Measurements from ENCODE around the gene GATAD2B.

Gene GATAD2B

DNA sequence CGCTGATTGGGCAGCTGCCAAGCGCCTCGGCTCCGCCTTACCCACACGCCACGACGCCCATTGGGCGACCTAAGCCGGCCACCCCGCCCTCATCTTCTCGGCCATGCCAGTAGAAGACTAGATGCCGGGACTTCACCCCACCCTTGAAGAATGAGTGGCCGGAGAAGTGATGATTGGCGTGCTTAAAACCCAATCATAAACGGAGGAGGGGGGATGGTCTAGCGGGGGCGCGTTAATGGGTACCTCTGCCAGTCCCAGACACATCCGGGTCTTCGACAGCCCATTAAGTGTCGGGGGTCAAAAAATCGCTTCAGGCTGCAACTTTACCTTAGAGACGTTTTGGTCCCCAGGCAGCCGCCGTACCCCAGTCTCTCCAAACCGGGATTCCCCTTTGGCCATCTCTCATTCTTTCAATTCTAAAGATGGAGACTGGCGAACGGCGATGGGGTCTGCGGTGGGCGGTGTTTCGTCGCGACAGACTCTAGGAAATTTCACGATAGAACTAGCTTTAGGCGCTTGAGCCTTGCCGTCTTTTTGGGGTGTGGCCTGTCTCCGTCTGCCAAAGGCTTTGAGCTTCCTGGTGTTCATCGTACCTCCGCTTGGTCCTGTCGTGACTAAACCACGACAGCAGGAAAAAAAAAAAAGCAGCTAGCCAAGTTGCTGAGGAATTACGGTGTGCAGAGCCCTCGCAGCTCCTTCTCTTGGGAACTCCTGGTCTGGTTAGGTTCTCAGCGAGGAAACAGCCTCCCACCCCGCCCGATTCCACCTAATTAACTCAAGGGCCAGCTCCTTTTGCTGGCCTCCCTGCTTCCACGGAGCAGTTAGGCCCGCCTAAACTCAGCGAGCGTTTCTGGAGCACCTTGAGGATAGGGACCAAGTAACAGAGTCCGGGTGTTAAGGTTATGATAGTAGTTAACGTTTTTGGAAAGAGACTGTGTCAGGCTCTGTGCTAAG lies at the start of gene GATAD2B:
GATAD2B (minus strand) TSS at position 1 of the 954 bp plus-strand sequence. CDS start 94,625 bp downstream, outside the sequence.
- DNase-seq = peak; percentile 100

DNA sequence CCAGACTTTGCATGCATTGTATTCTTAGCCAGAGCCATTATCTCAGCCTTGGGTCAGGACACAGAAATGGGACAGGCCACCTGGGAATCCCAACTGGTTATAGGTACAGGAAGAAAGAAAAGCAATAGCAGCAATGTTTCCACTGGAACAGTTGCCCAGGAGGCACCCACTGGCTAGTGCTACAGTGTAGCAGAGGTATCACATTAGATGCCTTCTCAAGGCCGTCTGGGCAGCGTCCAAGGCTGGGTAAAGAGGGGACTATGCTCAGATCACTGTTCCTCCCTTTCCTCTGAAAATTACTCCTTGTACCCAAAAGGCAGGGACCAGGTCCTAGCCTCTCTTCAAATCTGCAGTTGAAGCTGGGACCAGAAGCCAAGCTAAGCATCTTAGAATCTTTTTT lies 47.6 kb upstream of the GATAD2B start:
- no peak for DNase-seq

DNA sequence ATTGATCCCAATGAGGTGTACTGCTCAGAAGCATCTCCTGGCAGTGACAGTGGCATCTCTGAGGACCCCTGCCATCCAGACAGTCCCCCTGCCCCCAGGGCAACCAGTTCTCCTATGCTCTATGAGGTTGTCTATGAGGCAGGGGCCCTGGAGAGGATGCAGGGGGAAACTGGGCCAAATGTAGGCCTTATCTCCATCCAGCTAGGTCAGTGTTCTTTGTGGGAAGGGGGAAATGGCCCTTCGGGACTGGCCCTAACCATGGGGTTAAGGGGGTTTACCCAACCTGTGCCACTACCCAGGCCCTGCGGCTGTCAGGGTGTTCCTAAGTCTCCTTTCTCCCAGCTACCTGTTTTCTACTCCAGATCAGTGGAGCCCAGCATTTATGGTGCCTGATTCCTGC lies 46.2 kb upstream of the GATAD2B start:
- no peak for DNase-seq

- DNase-seq = peak; percentile 50
These were observed 45.6 kb upstream of the GATAD2B start for GRCh38 chr1:153968408-153968807.

DNA sequence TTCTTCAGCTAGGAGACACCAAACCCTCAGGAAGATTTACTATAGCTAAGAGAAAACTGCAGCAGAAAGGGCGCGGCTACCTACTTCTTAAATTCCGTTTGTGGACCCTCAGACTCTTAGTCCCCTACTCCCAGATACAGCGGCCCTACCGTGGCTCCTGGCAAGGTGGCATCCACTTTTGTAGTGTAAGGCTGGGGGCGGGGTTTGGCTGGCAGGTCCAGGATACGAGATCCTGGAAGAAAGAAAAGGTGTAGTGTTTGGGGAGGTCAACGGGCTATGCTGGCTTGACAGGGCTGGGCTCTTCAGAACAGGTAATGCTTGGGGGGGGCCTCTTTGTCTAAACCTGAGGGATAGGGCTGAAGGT lies 45.2 kb upstream of the GATAD2B start:
- DNase-seq = no peak

DNA sequence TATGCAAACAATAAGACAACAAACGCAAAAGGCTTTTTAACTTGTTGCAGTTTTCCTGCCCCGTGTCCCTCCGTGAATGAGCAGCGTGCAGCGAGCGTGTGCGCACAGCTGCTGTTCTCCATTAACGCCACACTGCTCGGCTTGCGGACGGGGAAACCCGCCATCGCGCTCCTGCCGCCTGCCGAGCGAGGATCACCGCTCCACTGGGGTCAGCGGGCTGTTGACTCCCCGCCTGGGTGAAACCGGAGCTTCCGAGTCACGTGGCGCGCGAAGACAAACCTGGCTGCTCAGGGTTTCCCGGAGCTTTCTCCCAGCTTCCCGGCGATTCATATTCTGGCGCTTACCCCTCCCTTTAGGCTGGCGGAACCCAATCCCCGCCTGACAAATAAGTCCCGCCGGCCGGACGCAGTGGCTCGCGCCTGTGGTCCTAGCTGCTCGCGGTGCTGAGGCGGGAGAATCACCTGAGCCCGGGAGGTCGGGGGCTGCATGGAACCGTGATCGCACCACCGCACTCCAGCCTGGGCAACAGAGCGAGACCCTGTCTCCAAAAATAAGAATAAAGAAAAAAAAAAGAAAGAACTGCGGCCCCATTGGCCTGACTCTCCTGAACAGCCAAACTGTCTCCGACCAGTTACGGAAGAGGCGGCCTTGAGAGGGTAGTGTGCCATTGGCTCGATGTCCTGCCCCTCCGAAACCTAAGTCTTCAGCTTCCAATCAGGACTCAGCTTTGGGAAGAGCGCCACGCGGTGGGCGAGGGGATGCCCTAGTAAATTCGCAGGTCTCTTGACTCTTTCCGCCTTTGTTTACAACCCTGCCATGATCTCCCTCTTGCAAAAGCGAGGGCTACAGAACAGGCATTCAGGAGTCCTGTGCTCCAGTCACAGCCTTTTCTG lies 44.6 kb upstream of the GATAD2B start, which contains the start of gene CREB3L4:
CREB3L4 (plus strand) TSS at position 796 of the 893 bp plus-strand sequence. CDS start 624 bp downstream, outside the sequence.
- DNase-seq = peak; percentile 98

GRCh38 chr1:153963850-153964331 lies 41.1 kb upstream of the GATAD2B start:
- DNase-seq = no peak

GRCh38 chr1:153963030-153963849 lies 40.5 kb upstream of the GATAD2B start, which contains the start of gene SLC39A1:
Gene SLC39A1 (minus strand): TSS chr1:153963537. CDS start chr1:153962715, 822 bp downstream.
- peak; percentile 100 for DNase-seq

DNA sequence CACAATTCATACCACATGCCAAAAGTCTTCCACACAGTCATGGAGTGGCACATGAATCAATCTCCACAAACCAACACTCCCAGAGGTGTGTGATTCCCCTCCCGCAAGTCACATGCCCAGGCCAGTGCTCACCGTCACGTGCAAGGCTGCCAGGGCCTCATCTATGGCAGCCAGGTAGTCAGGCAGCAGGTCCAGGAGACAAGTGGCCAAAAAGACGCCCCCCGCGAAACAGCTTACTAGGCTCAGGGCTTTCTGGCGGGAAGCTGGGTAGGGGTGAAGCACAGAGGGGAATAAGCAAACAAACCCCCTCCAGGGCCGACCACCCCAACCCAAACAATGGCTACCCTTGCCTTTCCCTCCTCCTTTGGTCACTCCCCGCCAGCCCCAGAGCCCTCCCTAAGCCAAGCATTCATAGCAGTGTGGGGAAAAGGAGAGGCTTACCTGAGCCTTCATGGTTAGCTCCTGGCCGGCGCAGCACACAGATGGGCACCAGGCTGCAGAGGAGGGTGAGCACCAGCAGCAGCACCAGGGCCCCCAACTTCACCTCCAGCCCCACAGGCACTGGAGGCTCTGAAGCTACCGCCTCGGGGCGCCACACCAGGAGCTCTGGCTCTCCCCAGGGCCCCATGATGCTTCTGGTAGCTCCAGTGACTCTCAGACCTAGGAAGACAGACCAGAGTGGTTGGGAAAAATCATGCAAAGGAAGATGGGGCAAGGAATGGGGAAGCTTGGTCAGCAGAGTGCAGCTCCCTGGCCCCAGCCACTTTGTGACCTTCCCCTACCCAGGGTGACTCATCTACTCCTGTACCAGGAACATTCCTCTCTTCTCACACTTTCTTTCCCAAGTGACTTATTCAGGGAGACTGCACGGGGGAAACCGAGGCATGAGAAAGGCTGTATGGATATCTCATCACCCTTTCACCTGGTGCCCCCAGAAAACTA lies 39.6 kb upstream of the GATAD2B start:
- DNase-seq = no peak

DNA sequence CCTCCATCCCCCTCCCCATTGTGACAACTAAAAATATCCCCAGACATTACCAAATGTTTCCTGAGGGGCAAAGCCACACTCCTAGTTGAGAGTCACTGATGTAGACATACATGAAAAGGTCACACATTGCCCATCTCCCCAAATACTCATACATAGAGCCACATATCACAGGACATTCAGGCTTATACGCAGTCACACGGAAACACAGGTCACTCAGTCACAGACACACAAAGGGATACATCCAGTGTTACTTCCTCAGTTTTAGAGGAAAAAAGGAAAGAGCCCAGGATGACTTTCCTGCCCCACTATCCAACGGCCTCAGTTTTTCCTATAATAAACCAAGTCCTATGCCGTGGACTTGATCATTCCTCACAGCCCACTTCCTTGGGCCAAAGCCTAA lies 38.6 kb upstream of the GATAD2B start:
- no peak for DNase-seq

DNA sequence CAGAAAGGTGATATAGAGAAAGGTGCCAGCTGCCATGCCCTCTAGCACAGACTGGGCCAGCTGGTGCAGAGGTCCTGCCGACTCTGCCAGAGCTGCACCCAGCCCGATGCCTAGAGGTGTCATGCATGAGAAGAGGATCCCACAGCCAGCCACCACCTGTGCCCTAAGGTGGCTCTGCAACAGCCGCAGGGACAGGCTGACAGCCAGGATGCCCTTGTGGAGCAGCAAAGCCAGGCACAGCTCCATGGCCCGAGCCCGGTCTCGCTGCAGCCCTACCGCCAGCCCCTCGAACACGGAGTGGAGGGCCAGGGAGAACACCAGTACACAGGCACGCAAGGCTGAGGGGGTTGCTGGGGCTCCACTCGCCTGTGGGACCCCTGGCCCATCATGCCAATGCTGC lies 37.4 kb upstream of the GATAD2B start:
- DNase-seq = no peak

DNA sequence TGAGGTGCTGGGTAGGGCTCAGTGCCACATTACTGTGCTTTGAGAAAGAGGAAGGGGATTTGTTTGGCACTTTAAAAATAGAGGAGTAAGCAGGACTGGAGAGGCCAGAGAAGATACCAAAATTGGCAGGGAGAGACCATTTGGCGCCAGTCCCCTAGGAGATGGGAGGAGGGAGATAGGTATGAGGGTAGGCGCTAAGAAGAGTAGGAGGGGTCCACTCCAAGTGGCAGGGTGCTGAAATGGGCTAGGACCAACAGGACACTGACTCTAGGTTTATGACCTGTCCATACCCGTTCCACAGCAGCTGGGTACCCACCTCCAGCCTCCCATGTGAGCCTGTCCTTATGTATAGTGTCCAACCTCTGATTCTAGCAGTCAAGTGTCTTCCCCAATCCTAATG lies 36.7 kb upstream of the GATAD2B start:
- no peak for DNase-seq

DNA sequence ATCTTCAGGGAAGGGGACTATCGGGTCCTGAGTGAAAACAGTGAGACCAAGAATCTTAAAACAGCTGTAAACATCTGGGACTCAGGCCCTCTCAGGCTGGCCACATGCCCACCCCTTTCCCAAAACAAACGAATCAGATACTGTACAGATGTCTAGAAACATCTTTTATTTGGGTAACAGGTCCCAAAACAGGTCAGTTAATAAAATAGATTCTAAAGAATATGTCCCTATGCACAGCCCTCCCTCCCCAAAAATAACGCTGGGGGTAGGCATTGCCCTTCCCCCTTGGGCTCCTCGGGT lies 36.1 kb upstream of the GATAD2B start:
- DNase-seq = no peak

DNA sequence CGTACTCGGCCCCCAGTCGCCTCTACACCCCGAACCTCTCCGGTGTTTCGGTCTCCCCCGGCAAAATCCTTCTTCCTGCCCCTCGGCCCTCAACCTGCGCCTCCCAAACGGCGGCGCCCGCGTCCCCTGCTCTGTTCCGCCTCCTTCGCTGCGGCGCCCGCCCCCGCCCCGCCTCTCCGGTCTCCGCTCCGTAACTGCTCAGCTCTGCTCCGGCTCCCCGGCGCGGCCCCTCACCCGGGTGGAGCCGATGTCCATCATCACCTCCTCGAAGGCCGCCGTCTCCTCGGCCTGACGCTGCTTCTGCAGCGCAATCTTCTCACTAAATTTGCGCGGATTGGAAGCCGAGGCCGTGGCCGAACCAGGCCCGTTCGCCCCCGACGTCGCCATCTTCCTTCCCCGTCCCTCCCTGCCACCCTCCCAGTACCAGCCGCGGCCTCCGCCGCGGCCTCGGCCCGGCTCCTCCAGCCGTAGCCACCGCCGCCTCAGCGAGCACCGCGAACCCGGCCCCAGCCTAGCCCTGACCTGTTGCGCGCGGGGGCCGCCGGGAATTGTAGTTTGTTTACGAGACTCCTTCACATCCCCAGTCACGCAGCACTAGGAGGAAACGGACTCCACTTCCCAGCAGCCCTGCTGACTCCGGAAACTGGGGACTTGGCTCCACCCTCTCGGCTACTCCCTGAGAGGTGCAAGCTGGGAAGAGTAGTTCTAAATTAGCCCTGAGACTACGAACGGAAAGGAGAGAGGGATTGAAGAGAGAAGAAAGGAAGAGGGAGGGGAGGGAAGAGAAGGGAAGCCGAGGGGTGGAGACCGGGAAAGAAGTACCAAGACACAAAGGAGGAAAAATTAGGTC lies 35.6 kb upstream of the GATAD2B start, which contains the start of gene CRTC2:
CRTC2 (minus strand) TSS at position 502 of the 850 bp plus-strand sequence; CDS start at position 387, 115 bp downstream.
- DNase-seq = peak; percentile 99

DNA sequence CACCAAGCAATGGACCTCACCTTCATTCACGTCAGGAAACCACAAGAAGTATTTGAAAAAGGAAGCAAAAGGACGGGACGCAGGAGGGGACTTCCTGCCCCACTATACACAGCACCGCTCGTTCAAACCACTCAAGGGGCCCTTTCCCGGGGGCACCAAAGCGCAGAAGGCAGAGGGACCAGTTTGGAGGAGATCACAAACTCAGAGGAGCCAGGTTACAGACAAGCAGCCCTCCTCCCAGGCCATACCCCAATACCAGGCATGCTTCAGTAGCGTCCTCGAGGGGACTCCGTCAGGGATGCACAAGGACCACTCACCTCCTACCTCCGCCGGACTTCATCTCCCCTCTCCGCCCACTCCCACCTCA lies 35.0 kb upstream of the GATAD2B start:
- DNase-seq = no peak

DNA sequence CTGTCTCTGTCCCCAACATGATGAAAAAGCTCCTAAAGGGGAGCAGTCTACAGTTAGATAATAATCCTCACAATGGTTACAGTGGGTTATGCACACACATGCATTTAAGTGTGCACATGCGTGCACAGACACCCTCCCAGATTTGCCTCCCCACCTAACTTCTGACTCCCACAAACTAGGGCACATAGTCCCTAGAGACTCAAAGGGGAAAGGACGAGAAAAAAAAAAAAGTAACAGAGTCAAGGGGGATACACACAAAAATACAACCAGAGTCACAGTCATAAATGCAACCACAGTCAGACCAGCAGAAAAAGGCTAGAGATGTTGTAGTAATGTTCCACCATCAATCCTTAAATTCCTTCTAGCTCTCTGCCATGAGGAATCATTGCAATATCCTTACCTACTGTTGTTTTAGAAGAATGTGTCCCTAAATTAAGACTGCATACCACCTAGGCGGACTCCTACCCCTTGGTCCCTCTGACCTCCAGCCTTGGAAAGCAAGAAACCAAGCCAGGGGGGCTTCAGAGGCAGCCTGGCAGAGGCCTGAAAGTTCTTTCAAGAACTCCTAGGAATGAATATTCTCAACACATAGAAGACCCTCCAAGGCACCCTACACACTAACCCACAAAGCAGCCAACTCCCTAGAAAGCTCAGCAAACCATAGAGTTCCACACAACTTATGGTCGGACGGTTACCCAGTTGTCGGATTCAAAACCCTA lies 34.4 kb upstream of the GATAD2B start:
- no peak for DNase-seq

- DNase-seq = no peak
These were observed 32.1 kb upstream of the GATAD2B start for GRCh38 chr1:153954826-153955225.

DNA sequence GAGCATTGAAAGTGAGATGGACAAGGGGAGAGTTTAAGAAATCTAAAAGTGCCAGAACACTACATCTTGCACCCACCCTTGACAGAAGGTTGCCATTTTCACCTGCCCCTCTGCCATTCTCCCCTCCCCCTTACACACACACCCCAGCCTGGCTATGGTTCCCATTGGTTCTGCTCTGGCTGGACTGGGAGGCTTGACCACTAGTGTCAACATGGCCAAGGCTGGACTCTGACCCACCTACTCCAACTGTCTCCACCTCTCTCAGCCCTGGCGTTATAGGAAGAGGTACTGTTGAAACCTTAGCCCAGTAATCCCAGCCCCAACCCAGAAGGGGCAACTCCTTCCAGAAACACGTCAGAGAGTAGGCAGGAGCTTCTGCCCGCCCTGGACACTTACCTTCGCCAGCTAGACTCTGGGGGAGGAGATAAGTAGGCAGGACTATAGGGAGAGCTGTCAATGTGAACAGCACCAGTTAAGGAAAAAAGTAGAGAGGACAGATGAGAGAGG lies 31.1 kb upstream of the GATAD2B start:
- no peak for DNase-seq

DNA sequence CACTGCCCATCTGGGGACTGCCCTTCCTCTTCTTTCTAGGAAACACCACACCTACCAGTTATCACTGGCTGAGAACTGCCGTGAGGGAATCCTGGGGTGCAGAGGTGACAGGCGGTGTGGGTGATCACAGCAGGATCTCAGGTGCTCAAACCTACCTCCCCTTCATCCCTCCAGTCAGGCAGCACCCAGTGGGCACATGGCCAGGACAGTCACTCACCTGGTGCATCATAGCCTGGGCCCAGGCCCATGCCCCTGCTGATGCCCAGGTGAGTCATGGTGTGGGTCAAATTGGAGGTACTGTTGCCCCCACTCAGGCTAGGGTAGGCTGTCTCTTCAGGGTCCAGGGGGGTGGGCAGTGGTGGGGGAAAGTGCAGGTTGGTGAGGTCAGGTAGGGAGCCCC lies 29.0 kb upstream of the GATAD2B start:
- DNase-seq = no peak

Measured in eye (tissue), 1 donor.